H4 (cell line): ENCODE results near the gene ZNF521. TPM values are rescaled to one million over a fixed set of nuclear protein-coding genes. Genes with fewer than 3 reads are reported as not detected.

Experiments
- DNase-seq: peaks from one replicate; pipeline ENCODE4 v3.0.0-alpha.2; 2015; ENCODE audit warnings: low spot score
- total RNA-seq: library from RNA; depleted of rRNA; stranded (reverse); fragments of >200 nt; shearing (Covaris generic); gene quantifications from 2 replicates; pipeline ENCODE4 v1.2.3, GENCODE V29; 2014

Gene ZNF521
- total RNA-seq, 1 experiment from 2014 or later: 8.2 TPM

DNA sequence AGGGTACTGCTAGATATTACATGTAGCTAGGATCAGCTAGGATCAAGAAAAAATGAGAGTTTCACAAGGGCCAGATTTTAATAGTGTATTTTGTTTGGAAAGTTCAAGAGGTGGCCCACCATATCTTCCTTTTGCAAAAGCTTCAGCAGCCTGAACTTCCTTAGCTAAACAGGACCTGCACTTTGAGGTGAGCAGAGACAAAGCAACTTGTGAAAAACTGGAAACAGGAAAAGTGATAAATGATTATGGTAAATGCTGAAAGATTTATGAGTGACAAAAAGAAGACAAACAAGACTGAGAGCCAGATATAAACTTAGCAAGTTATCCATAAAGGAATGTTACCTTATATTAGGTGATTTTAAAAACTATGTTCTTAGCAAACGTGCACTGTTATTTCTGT lies 123.6 kb downstream of the ZNF521 start:
- DNase-seq: no peak

GRCh38 chr18:25225151-25225550 lies 126.8 kb downstream of the ZNF521 start:
- no peak for DNase-seq

DNA sequence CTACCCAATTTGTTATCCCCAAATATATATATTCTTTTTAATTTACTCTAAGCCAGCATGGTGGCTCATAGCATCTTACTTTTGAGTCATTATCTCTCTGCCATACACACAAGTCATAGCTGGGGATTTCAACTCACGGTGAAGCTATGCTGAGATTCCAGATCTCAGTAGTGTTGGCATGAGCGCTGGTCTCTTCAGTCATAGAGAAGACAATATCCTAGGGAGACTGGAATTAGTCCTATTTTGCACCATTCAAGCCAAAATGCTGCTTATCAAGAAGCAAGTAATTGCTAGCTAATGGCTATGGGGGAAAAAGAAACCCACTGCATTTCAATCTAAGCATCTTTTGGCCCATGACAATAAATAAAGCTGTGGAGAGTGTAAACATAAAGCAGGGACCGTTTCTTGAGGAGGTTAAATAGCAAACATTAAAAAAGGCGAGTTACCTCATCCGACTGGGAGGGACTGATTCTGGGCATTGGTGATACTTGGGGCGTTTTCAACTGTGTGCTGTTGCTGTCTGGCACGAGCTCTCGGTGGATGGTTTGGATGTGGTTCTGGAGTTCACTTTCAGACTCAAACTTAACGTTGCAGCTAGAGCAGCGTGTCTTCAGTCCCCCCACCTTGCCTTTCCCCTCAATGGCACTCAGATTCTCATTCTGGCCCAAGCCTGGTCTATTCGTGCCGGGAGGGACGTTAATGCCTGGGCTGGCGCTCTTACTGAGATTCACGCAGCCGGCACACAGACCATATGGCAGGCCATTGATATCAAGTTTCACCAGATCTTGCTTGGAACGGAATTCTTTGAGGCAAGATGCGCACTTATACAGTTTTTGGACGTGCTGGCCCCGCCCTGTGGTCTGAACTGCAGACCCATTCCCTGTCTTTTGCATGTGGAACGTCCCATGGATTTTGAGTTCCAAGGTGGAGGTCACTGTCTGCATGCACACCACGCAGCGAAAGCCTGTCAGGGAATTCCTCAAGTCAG lies 127.8 kb downstream of the ZNF521 start:
- DNase-seq: no peak

GRCh38 chr18:25223211-25223610 lies 128.8 kb downstream of the ZNF521 start:
- no peak for DNase-seq

GRCh38 chr18:25222648-25223047 lies 129.3 kb downstream of the ZNF521 start:
- no peak for DNase-seq

DNA sequence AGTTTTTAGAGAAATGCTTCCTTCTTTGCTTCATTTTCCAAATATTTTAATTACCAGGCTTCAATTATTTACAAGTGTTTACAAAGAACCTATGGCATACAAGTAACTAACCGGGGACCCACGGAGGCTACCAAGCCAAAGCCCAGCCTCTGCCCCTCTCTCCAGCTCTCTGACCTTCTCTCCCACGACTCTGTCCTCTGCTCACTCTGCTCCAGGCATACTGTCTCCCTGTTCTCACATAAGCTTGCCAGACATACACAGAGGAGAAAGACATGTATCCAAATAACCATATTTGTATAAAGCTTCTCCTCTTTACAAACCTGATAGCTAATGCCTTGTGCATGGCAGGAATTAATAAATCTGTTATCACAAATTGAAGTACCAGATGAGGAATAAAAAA lies 141.3 kb downstream of the ZNF521 start:
- DNase-seq: no peak

DNA sequence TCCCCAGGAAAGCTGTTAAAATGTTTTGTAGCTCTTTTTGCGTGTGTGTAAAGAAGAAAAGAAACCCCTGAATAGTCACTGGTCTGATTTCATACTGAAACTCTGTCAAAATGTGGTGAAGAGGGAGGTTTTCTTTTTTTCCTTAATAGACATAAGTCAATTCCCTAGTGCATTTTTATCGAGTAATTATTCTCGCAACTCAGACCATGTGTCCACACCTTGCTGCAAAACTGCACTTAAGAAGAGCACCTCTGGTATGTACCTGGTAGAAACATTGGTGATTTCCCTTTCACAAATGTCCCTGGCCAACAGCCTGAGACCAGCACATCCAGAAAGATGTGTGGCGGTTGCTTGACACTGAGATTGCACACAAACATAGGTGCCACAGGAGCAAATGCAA lies 159.9 kb downstream of the ZNF521 start:
- DNase-seq: no peak

GRCh38 chr18:25190472-25190871 lies 161.5 kb downstream of the ZNF521 start:
- DNase-seq: no peak

- DNase-seq: no peak
Measured at GRCh38 chr18:25189391-25190185, 162.4 kb downstream of the ZNF521 start.

DNA sequence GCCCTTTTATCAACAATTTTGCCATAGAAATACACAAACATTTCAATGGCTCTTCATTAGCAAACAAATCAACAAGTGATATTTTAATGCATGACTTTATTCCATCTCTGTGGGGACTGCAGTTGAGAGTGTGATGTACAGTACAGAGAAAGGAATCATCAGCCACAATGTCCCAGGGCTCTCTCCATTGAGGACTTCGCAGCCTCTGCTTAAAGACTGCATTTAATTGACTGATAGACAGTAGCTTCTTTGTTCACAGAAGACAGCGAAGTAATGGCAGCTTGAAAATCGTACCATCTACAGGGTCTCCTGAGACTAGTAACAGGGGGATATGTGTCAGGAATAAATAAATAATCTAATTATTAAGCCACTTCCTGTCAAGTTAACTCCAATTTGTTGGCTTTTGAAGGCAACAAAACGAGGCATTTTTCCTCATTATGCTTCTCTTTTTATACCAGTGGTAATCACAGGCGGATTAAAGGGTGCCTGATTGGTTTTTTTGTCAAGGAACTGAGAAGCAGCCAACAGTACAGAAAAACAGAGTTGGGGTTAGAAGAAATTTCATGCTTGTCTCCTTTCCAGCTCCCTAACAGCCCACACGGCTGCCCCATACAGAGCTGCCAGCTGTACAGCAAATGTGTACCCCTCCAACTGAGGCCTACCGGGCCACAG lies 164.3 kb downstream of the ZNF521 start:
- DNase-seq: no peak

- no peak for DNase-seq
Measured at GRCh38 chr18:25186871-25187270, 165.1 kb downstream of the ZNF521 start.

- DNase-seq: no peak
Measured at GRCh38 chr18:25181993-25182392, 170.0 kb downstream of the ZNF521 start.

DNA sequence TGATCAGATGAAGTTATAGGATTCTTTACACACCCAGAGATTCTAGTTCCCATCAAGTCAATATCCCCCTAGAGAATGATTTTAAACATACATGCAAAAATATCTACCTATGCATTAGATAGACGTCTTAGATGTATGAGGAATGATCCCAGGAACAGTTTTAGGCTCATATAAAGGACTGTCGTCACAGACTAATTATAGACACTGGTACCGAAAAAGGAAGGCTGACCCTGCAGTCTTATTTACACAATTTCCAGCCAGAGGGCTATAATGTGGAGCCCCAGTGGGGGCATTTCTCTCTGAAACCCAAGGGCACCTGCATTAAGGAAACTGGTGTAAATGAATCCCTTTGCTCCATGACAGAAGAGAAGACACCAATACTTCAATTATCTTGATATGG lies 170.4 kb downstream of the ZNF521 start:
- no peak for DNase-seq

DNA sequence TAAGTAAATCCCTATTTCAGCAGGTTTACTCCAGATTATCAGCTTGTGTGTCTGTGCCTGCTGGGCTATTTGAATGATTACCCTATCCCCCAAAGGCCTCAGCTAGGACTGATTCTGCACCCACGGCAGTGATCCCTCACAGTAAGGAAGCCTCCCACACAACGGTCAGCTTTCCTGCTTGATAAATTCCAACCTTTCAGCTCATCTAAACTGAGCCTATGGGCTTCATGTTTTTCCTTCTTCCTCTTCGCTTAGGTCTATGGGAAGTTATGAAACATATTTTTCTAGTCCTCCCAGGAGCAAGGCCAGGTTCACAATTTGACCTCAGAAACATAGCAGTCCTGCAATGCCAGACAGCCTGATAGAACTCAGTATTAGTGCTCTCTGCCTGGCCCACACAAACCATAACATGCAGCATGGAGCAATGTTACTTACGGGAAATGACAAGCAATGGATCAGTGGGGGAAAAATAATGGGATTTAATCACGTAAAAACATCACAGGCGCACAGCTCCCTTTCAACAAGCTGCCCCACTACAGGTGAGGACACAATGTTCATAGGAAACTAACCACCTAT lies 170.9 kb downstream of the ZNF521 start:
- DNase-seq: no peak

DNA sequence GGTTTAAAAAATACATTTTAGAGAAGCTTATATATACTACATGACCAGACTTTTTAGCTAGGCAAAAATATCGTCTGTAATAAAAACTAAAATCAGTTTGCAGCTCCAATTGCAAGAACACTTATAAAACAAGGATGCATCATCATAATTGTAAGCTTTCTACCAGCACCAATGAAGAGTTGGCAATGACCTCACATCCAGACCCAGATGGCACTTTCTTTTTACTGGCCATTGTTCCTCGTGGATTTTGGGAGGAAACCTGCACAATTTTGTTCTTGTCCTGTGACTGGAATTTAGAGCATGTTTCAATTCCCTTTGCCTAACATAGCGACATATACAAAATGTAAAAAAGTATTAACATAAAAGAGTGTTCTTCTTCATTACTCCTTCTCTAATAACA lies 174.3 kb downstream of the ZNF521 start:
- no peak for DNase-seq

DNA sequence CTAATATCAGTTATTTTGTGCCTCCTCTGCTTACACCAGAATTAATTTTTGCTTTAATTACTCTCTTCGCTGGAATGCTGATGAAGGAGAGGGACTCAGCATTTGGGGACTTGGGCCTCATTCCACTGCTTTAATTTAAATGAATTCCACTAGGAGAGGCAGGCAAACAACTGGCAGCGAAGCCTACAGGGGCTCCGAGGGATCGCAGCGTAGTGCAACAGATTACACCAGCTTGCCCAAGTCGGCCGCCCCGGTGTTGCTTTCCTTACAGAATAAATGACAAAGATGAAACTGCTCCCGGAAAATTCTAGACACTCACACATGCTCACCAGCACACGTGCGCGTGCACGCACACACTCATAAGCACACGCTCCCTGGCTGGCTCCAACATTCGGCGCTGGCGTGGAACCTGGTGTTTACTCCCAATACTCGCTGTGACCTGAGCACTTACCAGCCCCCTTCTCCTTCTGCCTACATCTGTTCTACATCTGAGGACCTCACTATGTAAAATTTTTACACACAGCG lies 175.4 kb downstream of the ZNF521 start:
- no peak for DNase-seq

- DNase-seq: no peak
Measured at GRCh38 chr18:25175558-25176517, 176.1 kb downstream of the ZNF521 start.

DNA sequence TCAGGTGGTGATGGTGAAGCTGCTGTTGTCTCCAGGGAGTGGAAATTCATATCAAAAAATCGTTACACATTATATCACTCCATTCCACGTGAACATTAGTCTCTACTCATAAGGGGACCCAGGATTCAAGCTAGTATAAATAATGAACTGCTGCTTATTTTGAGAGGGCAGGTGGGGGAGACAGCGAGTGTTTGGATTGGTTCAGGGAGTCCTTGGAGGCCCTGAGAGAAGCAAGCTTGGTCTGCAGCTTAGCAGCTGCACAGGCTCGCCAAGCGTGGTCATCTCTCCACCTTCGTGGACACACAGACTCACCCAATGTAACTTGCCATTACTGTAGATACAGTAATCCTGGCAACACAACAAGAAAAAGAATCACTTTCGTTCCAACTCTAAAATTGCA lies 177.6 kb downstream of the ZNF521 start:
- DNase-seq: no peak

DNA sequence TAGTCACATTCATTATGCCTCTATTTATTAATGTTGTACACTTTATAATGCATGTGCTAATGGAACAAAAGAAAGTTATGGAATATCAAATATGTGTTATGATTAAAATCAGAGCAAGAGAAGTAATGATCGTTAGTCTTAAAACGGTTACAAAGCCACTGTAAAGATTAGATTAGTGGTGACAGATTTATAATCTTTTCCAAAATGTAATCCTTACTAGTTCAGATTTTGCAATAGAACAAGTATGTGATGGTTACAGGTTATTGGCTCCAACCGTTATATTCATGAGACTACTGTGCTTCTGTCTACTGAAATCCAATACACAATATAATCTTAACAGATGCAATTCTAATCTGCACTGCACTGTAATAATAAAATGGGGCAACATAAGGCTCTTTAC lies 180.6 kb downstream of the ZNF521 start:
- no peak for DNase-seq

GRCh38 chr18:25170402-25170801 lies 181.6 kb downstream of the ZNF521 start:
- DNase-seq: no peak
